Retinal pigment epithelial cell (primary cell): ENCODE results near the gene DUSP28.

Source experiments
- DNase-seq: peaks from one replicate; pipeline ENCODE4 v3.0.0-alpha.2; 2010; ENCODE audit warnings: low read depth
- H3K4me3 ChIP-seq: 2 replicates; pipeline ENCODE4 v1.5.1; 2011; ENCODE audit warnings: mild to moderate bottlenecking, low read length, control low read depth, moderate library complexity
- CTCF ChIP-seq: conservative IDR thresholded peaks from 2 replicates; pipeline ENCODE4 v1.5.1; 2011; ENCODE audit warnings: low read depth, low read length, control low read depth, inconsistent platforms

The DUSP28 gene

GRCh38 chr2:240560084-240560479 is at the start of gene DUSP28:
Gene DUSP28, plus strand, starts transcription at chr2:240560357. Its CDS starts 328 bp downstream, at chr2:240560685.
- no peak for TF ChIP-seq CTCF
- peak within 1 kb of the TSS; percentile 59 for H3K4me3 ChIP-seq
- peak; percentile 40 for DNase-seq

- TF ChIP-seq CTCF: no peak
Observed at GRCh38 chr2:240510513-240511210, 49.5 kb upstream of the DUSP28 start.

GRCh38 chr2:240511351-240512108 is 48.6 kb upstream of the DUSP28 start:
- H3K4me3 ChIP-seq: no peak overlapping the region
- no peak for TF ChIP-seq CTCF
- no peak for DNase-seq

More at GRCh38 chr2:240510513-240511210, 49.5 kb upstream of the DUSP28 start:
- H3K4me3 ChIP-seq: no peak overlapping the region
- DNase-seq: no peak

GRCh38 chr2:240512109-240512485 is 48.1 kb upstream of the DUSP28 start:
- H3K4me3 ChIP-seq: no peak overlapping the region
- TF ChIP-seq CTCF: no peak
- no peak for DNase-seq

- DNase-seq: no peak
- H3K4me3 ChIP-seq: no peak overlapping the region
- no peak for TF ChIP-seq CTCF
Observed at GRCh38 chr2:240512666-240513535, 47.3 kb upstream of the DUSP28 start.

- TF ChIP-seq CTCF: peak; percentile 96
- no peak overlapping the region for H3K4me3 ChIP-seq
- DNase-seq: peak; percentile 17
Observed at GRCh38 chr2:240513549-240514287, 46.4 kb upstream of the DUSP28 start.
